Muscle of leg (tissue), 11 donors: ENCODE data around the gene TK2. TPM values are rescaled to one million over a fixed set of nuclear protein-coding genes. Genes with fewer than 3 reads are reported as not detected.

Experiments
- DNase-seq: peaks from one replicate; pipeline ENCODE4 v3.0.0; 2013
- H3K27ac ChIP-seq: one replicate; pipeline ENCODE4 v1.5.1; 2013; ENCODE audit warnings: mild to moderate bottlenecking, low read length, control low read depth
- H3K27me3 ChIP-seq: one replicate; pipeline ENCODE4 v1.6.1; 2013; ENCODE audit warnings: low read length; ENCODE audit not compliant: control insufficient read depth, insufficient read depth
- H3K36me3 ChIP-seq: one replicate; pipeline ENCODE4 v1.6.1; 2013; ENCODE audit warnings: low read length; ENCODE audit not compliant: control insufficient read depth, insufficient read depth
- H3K4me1 ChIP-seq: one replicate; pipeline ENCODE4 v1.6.1; 2013; ENCODE audit warnings: low read length; ENCODE audit not compliant: control insufficient read depth, insufficient read depth
- H3K4me3 ChIP-seq: one replicate; pipeline ENCODE4 v1.5.1; 2013; ENCODE audit warnings: low read length, control low read depth
- H3K9me3 ChIP-seq: replicated peaks from 2 replicates; pipeline ENCODE4 v1.6.1; 2013; ENCODE audit warnings: low read depth, low read length; ENCODE audit not compliant: control insufficient read depth
- WGBS: methylation state at CpG from one replicate; pipeline ENCODE4 v1.1.5; 2013; ENCODE audit warnings: missing lambda C conversion rate; ENCODE audit not compliant: insufficient coverage; 5-methylcytosine and 5-hydroxymethylcytosine counted together
- polyA plus RNA-seq, 8 donors: library from polyadenylated mRNA; unstranded; fragments of 120-200 nt; gene quantifications; one replicate each; pipeline versions ENCODE4 v1.2.1 to v1.2.3, GENCODE V29; 2013; ENCODE audit warnings: inconsistent platforms in 1 of 8, low replicate concordance in 1 of 8; ENCODE audit not compliant: insufficient read length in 8 of 8, insufficient read depth in 1 of 8
- total RNA-seq: library from RNA; stranded (reverse); fragments of 120-200 nt; gene quantifications from one replicate; pipeline ENCODE4 v1.2.4, GENCODE V29; 2013

TK2 gene
- total and polyA plus RNA-seq, 9 donors = 13.6 to 18.8 (median 15.0) TPM

GRCh38 chr16:66513111-66513723, 36.7 kb downstream of the TK2 start:
- peaks cover 49% of the 10 kb centered on the region for H3K4me1 ChIP-seq

GRCh38 chr16:66512272-66513110, 37.4 kb downstream of the TK2 start:
- Histone ChIP-seq H3K4me3 (no peak overlapping the region), H3K36me3 (peaks cover 64% of the 10 kb centered on the region), H3K4me1 (peaks cover 42% of the 10 kb centered on the region), H3K27ac (no peak overlapping the region), H3K27me3 (no peaks in the 10 kb centered on the region), H3K9me3 (no peaks in the 10 kb centered on the region)
- WGBS = 87% methylated on average over 10 of the region's 15 CpGs
- no peak for DNase-seq

More at GRCh38 chr16:66513111-66513723, 36.7 kb downstream of the TK2 start:
- 74% methylated on average over 4 of the region's 8 CpGs for WGBS
- no peaks in the 10 kb centered on the region for H3K9me3 ChIP-seq
- no peaks in the 10 kb centered on the region for H3K27me3 ChIP-seq
- no peak overlapping the region for H3K27ac ChIP-seq
- H3K4me3 ChIP-seq = no peak overlapping the region
- H3K36me3 ChIP-seq = peaks cover 61% of the 10 kb centered on the region
- DNase-seq = no peak

GRCh38 chr16:66511602-66512271, 38.2 kb downstream of the TK2 start:
- Histone ChIP-seq H3K9me3 (no peaks in the 10 kb centered on the region), H3K4me1 (peaks cover 35% of the 10 kb centered on the region), H3K27ac (no peak overlapping the region), H3K36me3 (peaks cover 64% of the 10 kb centered on the region), H3K27me3 (no peaks in the 10 kb centered on the region), H3K4me3 (no peak overlapping the region)
- WGBS = 66% methylated on average over 13 of the region's 13 CpGs
- no peak for DNase-seq

DNA sequence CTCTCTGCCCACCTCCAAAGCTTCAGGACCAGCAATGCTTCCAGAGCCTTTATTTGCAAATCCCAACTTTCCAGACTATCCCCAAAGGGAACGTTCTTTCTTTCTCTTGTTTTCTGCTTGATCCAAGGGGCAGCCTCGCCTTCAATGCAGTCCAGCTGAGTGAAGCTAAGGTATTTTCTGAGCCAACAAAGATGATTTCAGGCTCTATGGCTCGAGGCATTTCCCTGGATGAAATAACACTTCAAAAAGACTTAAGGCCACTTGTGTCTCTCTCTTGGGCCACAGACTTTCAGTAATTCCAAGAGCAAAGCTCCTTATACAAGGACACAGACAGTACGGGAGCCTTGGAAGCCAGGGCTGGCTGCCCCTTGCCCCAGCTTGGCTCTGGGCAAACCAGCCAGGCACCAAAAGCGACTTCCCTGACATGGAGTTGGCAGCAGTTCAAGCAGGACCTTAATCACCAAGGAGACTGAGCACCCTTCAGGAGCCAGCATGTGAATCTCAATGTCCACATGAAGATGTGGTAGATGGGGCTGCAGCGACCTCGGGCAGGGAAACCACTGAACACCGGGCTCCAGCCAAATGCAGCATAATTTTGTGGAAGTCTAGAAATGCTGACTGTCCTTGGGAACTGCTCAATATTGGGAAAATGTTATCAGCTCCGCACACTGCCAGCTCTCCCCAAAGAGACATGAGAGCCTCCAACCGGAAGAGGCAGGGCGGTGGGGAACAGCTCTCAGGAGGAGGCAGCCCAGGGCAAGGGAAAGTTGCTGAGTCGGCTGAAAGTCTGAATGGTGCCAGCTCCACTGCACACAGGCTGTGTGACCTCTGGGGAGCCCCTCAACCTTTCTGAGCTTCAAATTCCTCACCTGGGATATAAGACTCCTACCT, 39.0 kb downstream of the TK2 start:
- no peak for DNase-seq
- 53% methylated on average over 11 of the region's 12 CpGs for WGBS
- H3K36me3 ChIP-seq = peaks cover 58% of the 10 kb centered on the region

GRCh38 chr16:66510298-66510697, 39.6 kb downstream of the TK2 start:
- Histone ChIP-seq H3K36me3 (peaks cover 52% of the 10 kb centered on the region), H3K4me3 (no peak overlapping the region), H3K4me1 (peaks cover 21% of the 10 kb centered on the region), H3K27ac (peak overlapping the region; percentile 20), H3K9me3 (no peaks in the 10 kb centered on the region), H3K27me3 (no peaks in the 10 kb centered on the region)
- 72% methylated on average over 5 of the region's 5 CpGs for WGBS
- no peak for DNase-seq

More for the DNA sequence above, 39.0 kb downstream of the TK2 start:
- H3K27ac ChIP-seq = peak overlapping the region; percentile 20
- H3K27me3 ChIP-seq = no peaks in the 10 kb centered on the region
- no peaks in the 10 kb centered on the region for H3K9me3 ChIP-seq
- H3K4me3 ChIP-seq = no peak overlapping the region
- H3K4me1 ChIP-seq = peaks cover 27% of the 10 kb centered on the region

- Histone ChIP-seq H3K27ac (no peak overlapping the region), H3K36me3 (peaks cover 48% of the 10 kb centered on the region), H3K9me3 (no peaks in the 10 kb centered on the region), H3K27me3 (no peaks in the 10 kb centered on the region), H3K4me1 (peaks cover 21% of the 10 kb centered on the region), H3K4me3 (no peak overlapping the region)
- no peak for DNase-seq
- WGBS = 77% methylated on average over 4 of the region's 5 CpGs
Observed at GRCh38 chr16:66509576-66509975, 40.3 kb downstream of the TK2 start.

DNA sequence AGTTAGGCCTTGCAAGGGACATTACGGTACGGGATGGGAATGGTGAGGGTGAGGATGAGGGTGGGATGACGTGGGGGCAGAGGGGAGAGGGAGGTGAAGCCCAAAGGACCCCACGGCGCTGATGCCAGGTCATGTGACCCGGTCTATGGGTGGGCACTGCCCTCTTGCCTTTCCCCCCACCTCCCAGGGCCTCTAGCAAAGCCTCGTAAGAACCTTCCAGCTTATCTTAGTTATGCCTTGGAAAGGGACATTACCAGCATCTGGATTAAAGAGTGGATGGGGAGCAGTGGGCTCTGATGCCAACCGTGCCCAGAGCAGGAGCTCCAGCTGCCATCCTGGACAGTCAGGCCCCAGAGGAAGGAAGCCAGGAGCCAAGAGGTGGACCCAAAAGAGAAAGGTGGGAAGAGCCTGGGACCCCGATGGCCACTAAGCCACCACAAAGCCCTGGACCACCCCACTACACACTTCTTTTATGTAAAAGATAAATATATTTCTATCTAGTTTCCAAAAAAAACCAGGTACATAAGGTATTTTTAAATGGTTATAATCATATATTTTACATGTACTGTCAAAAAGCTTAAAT, 40.9 kb downstream of the TK2 start:
- Histone ChIP-seq H3K4me3 (no peak overlapping the region), H3K4me1 (peaks cover 21% of the 10 kb centered on the region), H3K27me3 (no peaks in the 10 kb centered on the region), H3K9me3 (no peaks in the 10 kb centered on the region), H3K27ac (no peak overlapping the region), H3K36me3 (peaks cover 48% of the 10 kb centered on the region)
- WGBS = 89% methylated on average over 3 of the region's 9 CpGs
- DNase-seq = no peak

DNA sequence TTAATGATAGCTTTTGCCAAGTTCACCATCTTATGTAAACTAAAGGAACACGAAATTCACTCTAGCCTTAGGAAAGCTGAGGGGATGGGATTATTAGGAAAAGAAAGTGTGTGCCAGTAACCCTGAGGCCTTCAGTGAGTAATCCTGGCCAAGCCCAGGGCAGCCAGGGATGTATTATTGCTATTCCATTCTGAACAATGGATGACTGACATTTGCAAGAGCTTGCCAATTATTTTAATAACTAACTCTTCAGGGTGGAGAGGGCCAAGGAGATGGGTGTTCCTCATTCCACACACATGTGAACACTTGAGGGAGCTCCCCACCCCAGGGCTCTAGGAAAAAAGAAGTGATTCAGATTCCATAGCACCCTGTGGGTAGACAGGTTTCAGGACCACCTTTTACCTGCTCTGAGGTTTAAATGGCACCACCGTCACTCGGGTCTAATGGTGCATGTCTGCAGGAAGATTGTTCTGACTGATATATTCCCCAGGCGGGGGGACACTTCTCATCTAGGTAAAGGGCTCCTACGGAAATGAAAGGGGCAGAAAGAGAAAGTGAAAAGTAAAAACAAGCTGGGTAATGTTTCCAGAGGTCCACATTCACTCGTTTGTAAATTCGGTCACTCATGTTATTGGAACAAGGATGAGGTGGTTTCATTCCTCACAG, 41.5 kb downstream of the TK2 start:
- Histone ChIP-seq H3K27me3 (no peaks in the 10 kb centered on the region), H3K9me3 (no peaks in the 10 kb centered on the region), H3K4me3 (no peak overlapping the region), H3K4me1 (peaks cover 21% of the 10 kb centered on the region), H3K27ac (no peak overlapping the region), H3K36me3 (peaks cover 44% of the 10 kb centered on the region)
- DNase-seq = no peak
- 90% methylated on average over 6 of the region's 7 CpGs for WGBS

GRCh38 chr16:66507731-66508239, 42.1 kb downstream of the TK2 start:
- Histone ChIP-seq H3K4me1 (peaks cover 21% of the 10 kb centered on the region), H3K27ac (no peak overlapping the region), H3K9me3 (no peaks in the 10 kb centered on the region)

More at GRCh38 chr16:66507731-66508239, 42.1 kb downstream of the TK2 start:
- H3K36me3 ChIP-seq = peaks cover 38% of the 10 kb centered on the region
- WGBS = no CpG with 5 or more reads among the region's 4 CpGs
- DNase-seq = no peak
- H3K27me3 ChIP-seq = no peaks in the 10 kb centered on the region
- H3K4me3 ChIP-seq = no peak overlapping the region
